ENCODE results near the gene KCNK17. TPM values are rescaled to one million over a fixed set of nuclear protein-coding genes. Genes with fewer than 3 reads are reported as not detected.

The KCNK17 gene
- total and polyA plus RNA-seq, 9 of the 15 experiments (the other 6 are each of a cell fraction or from before 2014, with no cell fraction given): not detected

GRCh38 chr6:39361657-39362486 lies 47.7 kb upstream of the KCNK17 start:
- Histone ChIP-seq H4K20me1 (replicated peaks; ENCODE audit: control insufficient read depth, insufficient read depth, low read length) (peaks cover 4% of the 10 kb centered on the region), H3K4me1 (replicated peaks in 1 of 2; ENCODE audit: control insufficient read depth in 2 of 2, insufficient read depth in 2 of 2, low read length in 2 of 2) (no peaks in the 10 kb centered on the region), H3K27ac (ENCODE audit: extremely low read depth, low read depth, low read length) (no peak overlapping the region), H3K4me3 (no peak overlapping the region), H3K9me3 (replicated peaks; ENCODE audit: control insufficient read depth, insufficient read depth, low read depth, low read length) (no peaks in the 10 kb centered on the region), H3K9ac (ENCODE audit: insufficient read depth in 1 of 2, low read depth in 2 of 2, low read length in 2 of 2) (no peak overlapping the region), H3K36me3 (ENCODE audit: control insufficient read depth, insufficient read depth, low read length) (no peaks in the 10 kb centered on the region), H3K9me1 (ENCODE audit: control insufficient read depth, insufficient read depth, low read length) (no peaks in the 10 kb centered on the region), H3K4me2 (ENCODE audit: insufficient read depth, low read length) (no peak overlapping the region), H3K79me2 (ENCODE audit: control insufficient read depth, insufficient read depth, low read length) (no peaks in the 10 kb centered on the region), H2AFZ (ENCODE audit: low read depth, low read length) (peak overlapping the region; percentile 63; the same call in 1 of the 2 replicates), H3K27me3 (ENCODE audit: control insufficient read depth in 2 of 2, insufficient read depth in 2 of 2, low read length in 2 of 2) (peaks cover 8 to 56% of the 10 kb centered on the region in 2 experiments; a peak in 4 of 5 replicates)
- no TSS peak for BruUV-seq (replicated peaks)
- ChIA-PET POLR2A (interaction anchor here (0.8 to 1.0 kb wide), 2 partner anchors 21 to 1667 kb away, joined by 3 to 4 read pairs; no protein-coding TSS in a partner anchor), CTCF (ENCODE audit: low intra/inter-chr PET ratio) (no interaction called here)
- 6% methylated on average over 21 of the region's 21 CpGs for WGBS (ENCODE audit: insufficient coverage, low coverage, missing lambda C conversion rate)
- peak; percentile 75 to 82 (median 80) for DNase-seq (ENCODE audit: extremely low read depth in 1 of 4, low spot score in 3 of 4)
- in situ Hi-C loops (cut with MboI) (loop anchor here (10.0 to 25.0 kb wide), 4 partner anchors 513 to 1675 kb away; partner anchors contain the start of genes TSPO2 and UNC5CL), intact Hi-C loops (cut with micrococcal nuclease) (loop anchor here (5.0 kb wide), 1 partner anchor 530 kb away; no protein-coding TSS in a partner anchor)
- peak; percentile 91 for FAIRE-seq
- ATAC-seq: peak; percentile 97
- TF ChIP-seq MEIS2 (IDR thresholded peaks at IDR 0.05; ENCODE audit: partially characterized antibody) (no peak), ZKSCAN1 (IDR thresholded peaks at IDR 0.05; ENCODE audit: low read depth, low read length) (0 out of 2 replicates have a peak, but pooled peaks have one; percentile 0), ZNF3 (CRISPR knock-in tag; IDR thresholded peaks at IDR 0.05) (no peak), TFAP4 (CRISPR knock-in tag; IDR thresholded peaks at IDR 0.05; ENCODE audit: borderline replicate concordance) (peak; percentile 57; the same call in 1 of the 2 replicates), ZFPM2 (CRISPR knock-in tag; IDR thresholded peaks at IDR 0.05) (no peak), TEAD1 (CRISPR knock-in tag; IDR thresholded peaks at IDR 0.05) (0 out of 4 replicates have a peak, but pooled peaks of 1 of the 2 experiments have one; percentile 46), RB1 (IDR thresholded peaks at IDR 0.05; ENCODE audit: low read depth) (peak; percentile 36; the same call in 1 of the 2 replicates), BHLHE40 (IDR thresholded peaks at IDR 0.05; ENCODE audit: low read length) (0 out of 2 replicates have a peak, but pooled peaks have one; percentile 16), STAG1 (CRISPR knock-in tag; IDR thresholded peaks at IDR 0.05; ENCODE audit: borderline replicate concordance) (peak; percentile 82), GABPA (tag; conservative IDR thresholded peaks at IDR 0.05; ENCODE audit: low read depth) (no peak), FOSL1 (tag; conservative IDR thresholded peaks at IDR 0.05) (no peak), SMC3 (conservative IDR thresholded peaks at IDR 0.05; ENCODE audit: insufficient read depth, low read depth, low read length) (peak; percentile 79), VEZF1 (CRISPR knock-in tag; IDR thresholded peaks at IDR 0.05) (no peak), ATF7 (IDR thresholded peaks at IDR 0.05) (0 out of 2 replicates have a peak, but pooled peaks have one; percentile 12), CTCF (IDR thresholded peaks at IDR 0.05 in 2 of 3, conservative IDR thresholded peaks at IDR 0.05 in 1 of 3; ENCODE audit: insufficient read depth in 2 of 3, low read depth in 1 of 3, low read length in 3 of 3) (peak; percentile 84 to 88 (median 86)), NRF1 (conservative IDR thresholded peaks at IDR 0.05 in 1 of 2, IDR thresholded peaks at IDR 0.05 in 1 of 2) (peak; percentile 54 to 63), ZNF347 (CRISPR knock-in tag; IDR thresholded peaks at IDR 0.05; ENCODE audit: low read depth) (no peak)

Measured in K562 (cell line).